B cell (primary cell): ENCODE results near the gene ADCY7. TPM values are rescaled to one million over a fixed set of nuclear protein-coding genes. Genes with fewer than 3 reads are reported as not detected.
A peak's percentile ranks its signal among the peaks of the same experiment; 100 is the strongest.

Experiments
- ATAC-seq: fragments of 200-7000 bp; cut with Tn5 transposase; one replicate; pipeline ENCODE4 v1.10.0; 2021; ENCODE audit warnings: low read depth, mild to moderate bottlenecking, moderate number of reproducible peaks, moderate library complexity
- CTCF ChIA-PET: fragments of 350-600 bp; sonication (Branson Sonifier 250); formaldehyde crosslinking; loops from one replicate; lab custom pipeline; 2021; ENCODE audit warnings: antibody characterized with exemption, inconsistent platforms; lab: Charles Lee
- POLR2A ChIA-PET: fragments of 350-600 bp; sonication (Branson Sonifier 250); formaldehyde crosslinking; loops from one replicate; lab custom pipeline; 2021; ENCODE audit warnings: antibody characterized with exemption; lab: Charles Lee
- DNase-seq: peaks from one replicate; pipeline ENCODE4 v3.0.0; 2013
- H2AFZ ChIP-seq: 2 replicates; pipeline ENCODE4 v1.6.1; 2012; ENCODE audit warnings: mild to moderate bottlenecking, low read depth, low read length; ENCODE audit not compliant: insufficient read depth, poor library complexity, severe bottlenecking
- H3K27ac ChIP-seq, 2 donors: 1 replicate in 1 of 2; 2 replicates in 1 of 2; pipeline ENCODE4 v1.5.1; 2012 to 2013; ENCODE audit warnings: low read length in 2 of 2, mild to moderate bottlenecking in 2 of 2, moderate library complexity in 1 of 2
- H3K27me3 ChIP-seq, 4 experiments: fragments of 200-600 bp in 1 of 4; sonication (generic) in 1 of 4; replicated peaks in 1 of 4; 1 replicate in 2 of 4; 2 replicates in 2 of 4; pipeline versions ENCODE4 v1.6.1 to v1.7.0; 2013 to 2016; ENCODE audit warnings: low read length in 3 of 4, mild to moderate bottlenecking in 2 of 4, mixed read lengths in 1 of 4, moderate library complexity in 1 of 4; ENCODE audit not compliant: insufficient read depth in 4 of 4, control insufficient read depth in 3 of 4; ENCODE audit errors: control extremely low read depth in 1 of 4
- H3K36me3 ChIP-seq, 2 experiments: replicated peaks in 1 of 2; 1 replicate in 1 of 2; 2 replicates in 1 of 2; pipeline versions ENCODE4 v1.6.1 to v1.7.1; 2013; ENCODE audit warnings: low read length in 1 of 2; ENCODE audit not compliant: insufficient read depth in 2 of 2, control insufficient read depth in 1 of 2; ENCODE audit errors: control extremely low read depth in 1 of 2, extremely low read depth in 1 of 2
- H3K4me1 ChIP-seq, 2 donors: fragments of 200-600 bp in 1 of 2; sonication (generic) in 1 of 2; 1 replicate in 1 of 2; 2 replicates in 1 of 2; pipeline versions ENCODE4 v1.5.1 to v1.6.1; 2013 to 2017; ENCODE audit warnings: low read length in 2 of 2; ENCODE audit not compliant: control insufficient read depth in 2 of 2, insufficient read depth in 2 of 2
- H3K4me2 ChIP-seq: replicated peaks from 2 replicates; pipeline ENCODE3; 2012; ENCODE audit warnings: mild to moderate bottlenecking, low read depth, low read length; ENCODE audit not compliant: poor library complexity, severe bottlenecking
- H3K4me3 ChIP-seq, 5 experiments: fragments of 200-600 bp in 1 of 5; sonication (generic) in 1 of 5; 1 replicate in 3 of 5; 2 replicates in 2 of 5; pipeline versions ENCODE4 v1.5.1 to v1.7.0; 2011 to 2016; ENCODE audit warnings: low read length in 4 of 5, mild to moderate bottlenecking in 4 of 5, low read depth in 2 of 5, control low read depth in 1 of 5, moderate library complexity in 1 of 5; ENCODE audit not compliant: insufficient read depth in 1 of 5; ENCODE audit errors: control extremely low read depth in 1 of 5, extremely low read depth in 1 of 5
- H3K79me2 ChIP-seq: fragments of 200-600 bp; sonication (generic); one replicate; pipeline ENCODE4 v1.6.0; 2016; ENCODE audit warnings: low read length; ENCODE audit not compliant: control insufficient read depth, insufficient read depth
- H3K9ac ChIP-seq: fragments of 200-600 bp; sonication (generic); 2 replicates; pipeline ENCODE4 v1.6.1; 2017; ENCODE audit warnings: mild to moderate bottlenecking, low read length, moderate library complexity
- H3K9me3 ChIP-seq, 3 donors: one replicate each; pipeline versions ENCODE4 v1.6.1 to v1.7.1; 2013; ENCODE audit warnings: low read length in 2 of 3; ENCODE audit not compliant: control insufficient read depth in 2 of 3, insufficient read depth in 1 of 3; ENCODE audit errors: control extremely low read depth in 1 of 3
- H4K20me1 ChIP-seq: 2 replicates; pipeline ENCODE4 v1.6.0; 2012; ENCODE audit warnings: mild to moderate bottlenecking, low read length; ENCODE audit not compliant: insufficient read depth, control insufficient read depth, poor library complexity, severe bottlenecking
- H3K27ac Mint-ChIP-seq: one replicate; pipeline ENCODE4 v1.8.0; 2021; ENCODE audit warnings: mixed read lengths
- H3K27me3 Mint-ChIP-seq: one replicate; pipeline ENCODE4 v1.8.0; 2021; ENCODE audit warnings: mixed read lengths
- H3K4me1 Mint-ChIP-seq: one replicate; pipeline ENCODE4 v1.8.0; 2021; ENCODE audit warnings: mixed read lengths
- H3K4me3 Mint-ChIP-seq: one replicate; pipeline ENCODE4 v1.8.0; 2021; ENCODE audit warnings: mixed read lengths
- H3K9me3 Mint-ChIP-seq: one replicate; pipeline ENCODE4 v1.8.0; 2022; ENCODE audit warnings: mixed read lengths; ENCODE audit not compliant: insufficient read depth
- CTCF ChIP-seq: fragments of 200-600 bp; IDR thresholded peaks from one replicate; pipeline ENCODE4 v1.8.0; 2022; ENCODE audit warnings: antibody characterized with exemption, mild to moderate bottlenecking
- EZH2 ChIP-seq: IDR thresholded peaks from 2 replicates; pipeline ENCODE4 v1.6.1; 2012; ENCODE audit warnings: borderline replicate concordance, low read depth, mild to moderate bottlenecking, moderate library complexity, low read length; ENCODE audit not compliant: insufficient read depth, poor library complexity, severe bottlenecking
- WGBS: methylation state at CpG from one replicate; pipeline ENCODE4 v1.1.5; 2013; ENCODE audit warnings: missing lambda C conversion rate; ENCODE audit not compliant: insufficient coverage; 5-methylcytosine and 5-hydroxymethylcytosine counted together
- intact Hi-C: fragments of 100-400 bp; cut with micrococcal nuclease; formaldehyde crosslinking; loops from one replicate; pipeline ENCODE4 v1.10.0; 2022
- polyA plus RNA-seq: library from polyadenylated mRNA; depleted of rRNA; stranded (reverse); fragments of >200 nt; gene quantifications from 2 replicates; pipeline ENCODE4 v1.2.3, GENCODE V29; 2012
- total RNA-seq, 2 donors: library from RNA; stranded (reverse); fragments of 120-200 nt in 1 of 2; gene quantifications; 1 replicate in 1 of 2; 2 replicates in 1 of 2; pipeline versions ENCODE4 v1.2.3 to v1.2.4, GENCODE V29; 2013 to 2022

ADCY7 gene
- total and polyA plus RNA-seq, 2 donors (not counting 1 experiment from before 2014, with no cell fraction given) = 78.4 to 207 TPM

DNA sequence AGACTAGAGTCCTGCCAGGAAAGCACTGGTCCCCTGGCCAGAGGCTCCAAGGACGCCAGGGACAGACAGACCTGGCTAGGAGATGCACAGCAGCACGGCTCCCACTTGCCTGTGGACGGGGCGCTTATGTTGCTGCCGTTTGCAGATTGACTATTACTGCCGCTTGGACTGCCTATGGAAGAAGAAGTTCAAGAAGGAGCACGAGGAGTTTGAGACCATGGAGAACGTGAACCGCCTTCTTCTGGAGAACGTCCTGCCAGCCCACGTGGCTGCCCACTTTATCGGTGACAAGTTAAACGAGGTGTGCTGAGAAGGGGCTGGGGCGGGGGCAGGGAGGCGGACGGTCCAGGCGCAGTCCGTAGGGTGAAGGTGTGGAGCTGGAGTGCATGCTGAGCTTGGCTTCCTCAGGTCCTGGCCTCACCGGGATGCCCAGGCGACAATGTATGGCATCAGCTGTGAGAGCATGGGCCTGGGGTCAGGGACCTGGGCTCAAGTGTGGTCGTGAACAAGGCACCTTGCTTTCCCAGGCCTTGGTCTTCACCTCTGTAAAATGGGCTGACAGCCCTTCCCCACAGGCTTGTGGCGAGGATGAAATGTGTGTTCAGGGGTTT is 45.6 kb downstream of the ADCY7 start:
- POLR2A ChIA-PET = no interaction called here
- intact Hi-C loops = no loop called here
- H3K4me1 Mint-ChIP-seq = peaks cover 11% of the 10 kb centered on the region
- no peaks in the 10 kb centered on the region for H3K27me3 Mint-ChIP-seq
- ATAC-seq = no peak
- Histone ChIP-seq H3K9ac (no peak overlapping the region), H3K27ac (no peak overlapping the region), H3K9me3 (no peaks in the 10 kb centered on the region), H3K4me1 (peaks cover 5 to 8% of the 10 kb centered on the region in 2 donors), H2AFZ (no peak overlapping the region), H4K20me1 (peaks cover 10% of the 10 kb centered on the region), H3K27me3 (no peaks in the 10 kb centered on the region), H3K36me3 (peaks cover 28 to 86% of the 10 kb centered on the region in 2 experiments), H3K4me3 (no peak overlapping the region), H3K4me2 (no peak overlapping the region), H3K79me2 (no peaks in the 10 kb centered on the region)
- no peaks in the 10 kb centered on the region for H3K9me3 Mint-ChIP-seq
- DNase-seq = no peak
- H3K4me3 Mint-ChIP-seq = no peak overlapping the region
- TF ChIP-seq EZH2 = no peak
- TF ChIP-seq CTCF = no peak
- H3K27ac Mint-ChIP-seq = peak overlapping the region; percentile 37
- CTCF ChIA-PET = interaction anchor here (0.9 to 1.2 kb wide), 2 partner anchors 43 to 48 kb away, joined by 3 read pairs; no protein-coding TSS in a partner anchor
- 97% methylated on average over 21 of the region's 22 CpGs for WGBS
